A549 (cell line): ENCODE data around the gene FCN1.

Experiments used
- BHLHE40 ChIP-seq: IDR thresholded peaks from 2 replicates; pipeline ENCODE4 v1.6.1; 2012; ENCODE audit warnings: low read depth, low read length, inconsistent platforms
- CBX8 ChIP-seq: fragments of 200-600 bp; sonication (generic); IDR thresholded peaks from 2 replicates; pipeline ENCODE4 v1.6.1; 2016
- JUNB ChIP-seq: fragments of >200 bp; sonication (Bioruptor Twin); formaldehyde crosslinking; IDR thresholded peaks from 2 replicates; pipeline ENCODE4 v1.6.1; 2016
- POLR2A ChIP-seq: IDR thresholded peaks from 2 replicates; pipeline ENCODE4 v1.6.1; 2012; ENCODE audit warnings: mild to moderate bottlenecking, low read length
- RAD21 ChIP-seq, 2 experiments: fragments of >200 bp in 1 of 2; sonication (Bioruptor Twin) in 1 of 2; formaldehyde crosslinking in 1 of 2; IDR thresholded peaks in 1 of 2; conservative IDR thresholded peaks in 1 of 2; 2 replicates in 1 of 2; 3 replicates in 1 of 2; pipeline ENCODE4 v1.6.1; 2012 to 2018; ENCODE audit warnings: inconsistent platforms in 1 of 2
- RNF2 ChIP-seq: fragments of 200-600 bp; sonication (generic); IDR thresholded peaks from 2 replicates; pipeline ENCODE4 v1.6.1; 2016; ENCODE audit warnings: low read depth, mild to moderate bottlenecking, antibody characterized with exemption, moderate library complexity, borderline replicate concordance
- TF ChIP-seq, protein P1 (sequence below): fragments of >200 bp; sonication (Bioruptor Twin); formaldehyde crosslinking; IDR thresholded peaks from 3 replicates; pipeline ENCODE4 v1.5.1; 2016
- TF ChIP-seq, protein P2 (sequence below): fragments of 200-600 bp; sonication (generic); IDR thresholded peaks from 2 replicates; pipeline ENCODE4 v1.6.1; 2016; ENCODE audit warnings: antibody characterized with exemption, mild to moderate bottlenecking, moderate library complexity
- TF ChIP-seq, protein P3 (sequence below): IDR thresholded peaks from 2 replicates; pipeline ENCODE4 v1.6.1; 2012

DNA sequence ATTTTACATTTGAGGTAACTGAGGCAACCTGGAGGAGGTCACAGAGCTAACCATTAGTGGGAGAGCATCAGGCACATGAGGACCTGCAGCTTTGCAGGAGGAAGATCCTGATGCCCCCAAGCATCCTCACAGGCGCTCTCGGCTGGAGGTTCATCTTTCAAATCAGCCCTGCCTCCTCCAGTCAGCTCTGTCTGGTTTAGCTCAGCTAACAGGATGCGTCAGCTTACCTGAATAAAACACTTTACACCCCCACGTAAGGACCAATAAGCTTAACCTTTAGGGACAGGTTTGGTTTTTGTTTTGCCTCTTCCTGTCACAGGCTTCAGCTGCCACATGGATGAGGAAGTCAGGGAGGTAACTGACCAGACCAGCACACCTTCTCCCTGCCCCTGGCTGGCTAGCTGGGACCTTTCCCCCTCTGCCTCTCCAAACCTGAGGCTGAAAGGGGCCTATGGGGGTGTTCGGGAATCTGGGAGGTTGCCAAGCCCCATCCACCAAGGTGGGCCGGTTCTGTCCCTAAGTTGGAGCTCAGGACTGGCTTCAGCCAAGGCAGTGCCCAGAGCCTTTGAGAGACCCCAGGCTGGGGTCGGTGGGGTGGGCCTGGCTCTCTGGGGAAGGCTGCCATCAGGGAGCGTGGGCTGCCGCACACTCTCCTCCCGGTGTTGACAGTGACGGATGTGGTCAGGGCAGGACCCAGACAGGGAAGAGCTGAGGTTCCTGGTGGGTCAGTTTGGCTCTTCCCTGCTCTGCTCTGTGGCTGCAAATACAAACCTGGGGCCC, 20.0 kb upstream of the FCN1 start:
- TF ChIP-seq RNF2: no peak
- no peak for TF ChIP-seq BHLHE40
- TF ChIP-seq, protein P1, sequence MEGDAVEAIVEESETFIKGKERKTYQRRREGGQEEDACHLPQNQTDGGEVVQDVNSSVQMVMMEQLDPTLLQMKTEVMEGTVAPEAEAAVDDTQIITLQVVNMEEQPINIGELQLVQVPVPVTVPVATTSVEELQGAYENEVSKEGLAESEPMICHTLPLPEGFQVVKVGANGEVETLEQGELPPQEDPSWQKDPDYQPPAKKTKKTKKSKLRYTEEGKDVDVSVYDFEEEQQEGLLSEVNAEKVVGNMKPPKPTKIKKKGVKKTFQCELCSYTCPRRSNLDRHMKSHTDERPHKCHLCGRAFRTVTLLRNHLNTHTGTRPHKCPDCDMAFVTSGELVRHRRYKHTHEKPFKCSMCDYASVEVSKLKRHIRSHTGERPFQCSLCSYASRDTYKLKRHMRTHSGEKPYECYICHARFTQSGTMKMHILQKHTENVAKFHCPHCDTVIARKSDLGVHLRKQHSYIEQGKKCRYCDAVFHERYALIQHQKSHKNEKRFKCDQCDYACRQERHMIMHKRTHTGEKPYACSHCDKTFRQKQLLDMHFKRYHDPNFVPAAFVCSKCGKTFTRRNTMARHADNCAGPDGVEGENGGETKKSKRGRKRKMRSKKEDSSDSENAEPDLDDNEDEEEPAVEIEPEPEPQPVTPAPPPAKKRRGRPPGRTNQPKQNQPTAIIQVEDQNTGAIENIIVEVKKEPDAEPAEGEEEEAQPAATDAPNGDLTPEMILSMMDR: no peak
- TF ChIP-seq POLR2A: no peak
- no peak for TF ChIP-seq JUNB
- no peak for TF ChIP-seq RAD21 (conservative IDR thresholded peaks at IDR 0.05 in 1 of 2, IDR thresholded peaks at IDR 0.05 in 1 of 2)
- TF ChIP-seq, protein P2, sequence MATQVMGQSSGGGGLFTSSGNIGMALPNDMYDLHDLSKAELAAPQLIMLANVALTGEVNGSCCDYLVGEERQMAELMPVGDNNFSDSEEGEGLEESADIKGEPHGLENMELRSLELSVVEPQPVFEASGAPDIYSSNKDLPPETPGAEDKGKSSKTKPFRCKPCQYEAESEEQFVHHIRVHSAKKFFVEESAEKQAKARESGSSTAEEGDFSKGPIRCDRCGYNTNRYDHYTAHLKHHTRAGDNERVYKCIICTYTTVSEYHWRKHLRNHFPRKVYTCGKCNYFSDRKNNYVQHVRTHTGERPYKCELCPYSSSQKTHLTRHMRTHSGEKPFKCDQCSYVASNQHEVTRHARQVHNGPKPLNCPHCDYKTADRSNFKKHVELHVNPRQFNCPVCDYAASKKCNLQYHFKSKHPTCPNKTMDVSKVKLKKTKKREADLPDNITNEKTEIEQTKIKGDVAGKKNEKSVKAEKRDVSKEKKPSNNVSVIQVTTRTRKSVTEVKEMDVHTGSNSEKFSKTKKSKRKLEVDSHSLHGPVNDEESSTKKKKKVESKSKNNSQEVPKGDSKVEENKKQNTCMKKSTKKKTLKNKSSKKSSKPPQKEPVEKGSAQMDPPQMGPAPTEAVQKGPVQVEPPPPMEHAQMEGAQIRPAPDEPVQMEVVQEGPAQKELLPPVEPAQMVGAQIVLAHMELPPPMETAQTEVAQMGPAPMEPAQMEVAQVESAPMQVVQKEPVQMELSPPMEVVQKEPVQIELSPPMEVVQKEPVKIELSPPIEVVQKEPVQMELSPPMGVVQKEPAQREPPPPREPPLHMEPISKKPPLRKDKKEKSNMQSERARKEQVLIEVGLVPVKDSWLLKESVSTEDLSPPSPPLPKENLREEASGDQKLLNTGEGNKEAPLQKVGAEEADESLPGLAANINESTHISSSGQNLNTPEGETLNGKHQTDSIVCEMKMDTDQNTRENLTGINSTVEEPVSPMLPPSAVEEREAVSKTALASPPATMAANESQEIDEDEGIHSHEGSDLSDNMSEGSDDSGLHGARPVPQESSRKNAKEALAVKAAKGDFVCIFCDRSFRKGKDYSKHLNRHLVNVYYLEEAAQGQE: no peak
- TF ChIP-seq CBX8: no peak
- TF ChIP-seq, protein P3, sequence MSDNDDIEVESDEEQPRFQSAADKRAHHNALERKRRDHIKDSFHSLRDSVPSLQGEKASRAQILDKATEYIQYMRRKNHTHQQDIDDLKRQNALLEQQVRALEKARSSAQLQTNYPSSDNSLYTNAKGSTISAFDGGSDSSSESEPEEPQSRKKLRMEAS: no peak
